Left cardiac atrium (tissue), 4 donors: ENCODE measurements around the gene ALG11. TPM values are rescaled to one million over a fixed set of nuclear protein-coding genes. Genes with fewer than 3 reads are reported as not detected.
"Not testable (repeated sequence)": the region's sequence is repeated elsewhere in the genome, so short reads cannot be mapped to it uniquely, and the experiment has no call there.

ENCODE experiments used
- ATAC-seq, 2 donors: fragments of 200-7000 bp; cut with Tn5 transposase; one replicate each; pipeline ENCODE4 v1.9.1; 2020; ENCODE audit warnings: mild to moderate bottlenecking in 2 of 2, moderate library complexity in 2 of 2
- DNase-seq: peaks from one replicate; pipeline ENCODE4 v3.0.0-alpha.2; 2020
- intact Hi-C, 2 donors: fragments of 100-400 bp; cut with DNase I; formaldehyde crosslinking; loops; one replicate each; pipeline versions ENCODE4 v1.14.1 to v1.15.1; 2022 to 2023
- long read RNA-seq: library from polyadenylated mRNA; unstranded; transcript quantifications from one replicate; pipeline ENCODE4 v2.0.0, GENCODE V29; 2021
- total RNA-seq, 2 donors: library from RNA; stranded (reverse); fragmentation: NEBNext Ultra II Directional; extraction: Animal tissue kit (Norgen Biotek cat#: 25700); gene quantifications; one replicate each; pipeline ENCODE4 v1.2.1, GENCODE V29; 2021
- donor health status: DM: no; HTN: yes; CAD: no.
- donor health status: DM: no; HTN: yes; CAD: no; lungs with severe emphysema.
- donor health status: DM: yes; HTN: yes; CAD: no.
- donor health status: Dilated cardiomyopathy.

The ALG11 gene
- total RNA-seq: 10 to 100 TPM; 24.9 to 28.9 TPM
- long read RNA-seq, transcript ALG11-202 (4 exons, 2,558 nt): major isoform, 56 of 61 reads
- long read RNA-seq, partial matches to known transcripts: 0 of 61 reads
- long read RNA-seq, other reads (novel, unspliced or antisense): 4 of 61 reads

- intact Hi-C loops: no loop called here
- DNase-seq (peak; percentile 100), ATAC-seq (peak; percentile 100)
Observed at GRCh38 chr13:52011632-52012511, at the start of gene ALG11. Gene ALG11 (plus strand): TSS chr13:52012398. CDS start chr13:52012419, 21 bp downstream.

GRCh38 chr13:51966186-51966585, 46.0 kb upstream of the ALG11 start:
- ATAC-seq (no peak), DNase-seq (no peak)
- intact Hi-C loops: no loop called here

GRCh38 chr13:51967482-51968446, 44.4 kb upstream of the ALG11 start:
- DNase-seq: no peak
- intact Hi-C loops: no loop called here
- ATAC-seq: peak in 1 of 2 donors; percentile 38

GRCh38 chr13:51970349-51970748, 41.8 kb upstream of the ALG11 start:
- no peak for DNase-seq
- intact Hi-C loops: no loop called here
- no peak for ATAC-seq

- intact Hi-C loops: no loop called here
- DNase-seq (no peak), ATAC-seq (no peak)
Observed at GRCh38 chr13:51971520-51972426, 40.4 kb upstream of the ALG11 start.

- no peak for ATAC-seq
Observed at GRCh38 chr13:51974482-51974881, 37.7 kb upstream of the ALG11 start.

GRCh38 chr13:51976423-51976822, 35.8 kb upstream of the ALG11 start:
- intact Hi-C loops: no loop called here
- DNase-seq: no peak
- no peak for ATAC-seq

More at GRCh38 chr13:51974482-51974881, 37.7 kb upstream of the ALG11 start:
- no peak for DNase-seq
- intact Hi-C loops: no loop called here

- no peak for ATAC-seq
- intact Hi-C loops: no loop called here
- DNase-seq: no peak
Observed at GRCh38 chr13:51976890-51977289, 35.3 kb upstream of the ALG11 start.

GRCh38 chr13:51977625-51978024, 34.6 kb upstream of the ALG11 start:
- DNase-seq (no peak), ATAC-seq (no peak)
- intact Hi-C loops: no loop called here

- DNase-seq (no peak), ATAC-seq (peak; percentile 69 to 80)
- intact Hi-C loops: no loop called here
Observed at GRCh38 chr13:51978796-51979556, 33.2 kb upstream of the ALG11 start.

- DNase-seq (no peak), ATAC-seq (peak in 1 of 2 donors; percentile 31)
- intact Hi-C loops: no loop called here
Observed at GRCh38 chr13:51980908-51981307, 31.3 kb upstream of the ALG11 start.

GRCh38 chr13:51981355-51981754, 30.8 kb upstream of the ALG11 start:
- DNase-seq (no peak), ATAC-seq (peak; percentile 34 to 71)
- intact Hi-C loops: no loop called here

- intact Hi-C loops: not testable (repeated sequence)
Observed at GRCh38 chr13:51983292-51983691, 28.9 kb upstream of the ALG11 start.

GRCh38 chr13:51984904-51985303, 27.3 kb upstream of the ALG11 start:
- ATAC-seq, intact Hi-C loops, DNase-seq: not testable (repeated sequence)

More at GRCh38 chr13:51983292-51983691, 28.9 kb upstream of the ALG11 start:
- not testable (repeated sequence) for ATAC-seq, DNase-seq

- intact Hi-C loops: no loop called here
Observed at GRCh38 chr13:51988988-51989618, 23.1 kb upstream of the ALG11 start.

GRCh38 chr13:51993713-51994112, 18.5 kb upstream of the ALG11 start:
- DNase-seq (no peak), ATAC-seq (peak in 1 of 2 donors; percentile 43)
- intact Hi-C loops: no loop called here

More at GRCh38 chr13:51988988-51989618, 23.1 kb upstream of the ALG11 start:
- ATAC-seq (no peak), DNase-seq (no peak)
